ENCODE results near the gene POLDIP2.
"Not testable (repeated sequence)": the region's sequence is repeated elsewhere in the genome, so short reads cannot be mapped to it uniquely, and the experiment has no call there.

POLDIP2 gene

DNA sequence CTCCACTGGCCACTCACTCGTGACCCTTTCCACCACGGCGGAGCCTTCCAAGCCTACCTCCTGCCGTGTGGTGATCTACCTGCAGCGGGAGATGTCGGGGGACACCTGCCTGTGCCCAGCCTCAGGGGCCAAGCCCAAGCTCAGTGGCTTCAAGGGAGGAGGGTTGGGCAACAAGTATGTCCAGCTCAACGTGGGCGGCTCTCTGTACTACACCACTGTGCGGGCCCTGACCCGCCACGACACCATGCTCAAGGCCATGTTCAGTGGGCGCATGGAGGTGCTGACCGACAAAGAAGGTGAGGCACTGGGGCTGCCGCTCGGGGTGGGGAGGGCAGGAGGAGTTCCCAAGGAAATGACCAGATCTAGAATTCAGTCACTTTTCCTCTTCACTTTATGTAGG, 17.9 kb downstream of the POLDIP2 start:
- TF ChIP-seq CTCF (IDR thresholded peaks at IDR 0.05; ENCODE audit: low read length, missing control alignments): no peak
- H3K4me3 ChIP-seq (replicated peaks; ENCODE audit: low read depth, low read length): no peak overlapping the region
- DNase-seq (ENCODE audit: low read depth): no peak

GRCh38 chr17:28338769-28339212, 18.5 kb downstream of the POLDIP2 start:
- not testable (repeated sequence) for H3K4me3 ChIP-seq (replicated peaks; ENCODE audit: low read depth, low read length); DNase-seq (ENCODE audit: low read depth)

DNA sequence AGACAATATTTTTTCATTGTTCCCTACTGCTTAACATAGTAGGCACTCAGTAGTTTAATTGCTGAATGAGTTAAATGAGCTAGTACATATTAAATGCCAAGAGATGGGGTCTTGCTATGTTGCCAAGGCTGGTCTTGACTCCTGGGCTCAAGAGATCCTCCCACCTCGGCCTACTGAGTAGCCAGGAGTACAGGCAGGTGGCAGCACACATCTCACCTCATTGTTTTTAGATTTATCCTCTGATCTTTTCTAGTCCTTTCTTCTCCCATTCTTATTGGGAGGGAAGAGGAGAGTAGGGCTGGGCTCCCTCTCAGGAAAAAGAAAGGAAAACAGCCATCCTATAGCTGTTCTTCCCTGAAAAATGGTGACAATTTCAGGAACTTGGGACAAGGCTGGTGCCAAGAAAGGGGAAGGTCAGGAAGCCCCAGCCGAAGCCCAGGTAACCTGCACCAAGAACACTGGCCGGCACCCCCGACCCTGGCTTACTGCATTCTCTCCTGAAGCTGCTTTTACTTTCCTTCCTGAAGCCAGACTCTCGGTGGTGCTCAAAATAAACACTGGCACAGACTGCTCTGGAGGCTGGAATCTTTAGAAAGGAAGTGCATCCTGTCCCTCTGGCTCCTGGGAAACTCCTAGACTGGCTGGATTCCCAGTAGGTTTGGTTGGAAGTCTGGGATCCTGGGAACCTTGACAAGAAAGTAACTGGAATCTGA, 19.1 kb downstream of the POLDIP2 start:
- no peak for TF ChIP-seq CTCF (IDR thresholded peaks at IDR 0.05; ENCODE audit: low read length, missing control alignments)
- DNase-seq (ENCODE audit: low read depth): peak; percentile 78
- H3K4me3 ChIP-seq (replicated peaks; ENCODE audit: low read depth, low read length): peak overlapping the region; percentile 32

DNA sequence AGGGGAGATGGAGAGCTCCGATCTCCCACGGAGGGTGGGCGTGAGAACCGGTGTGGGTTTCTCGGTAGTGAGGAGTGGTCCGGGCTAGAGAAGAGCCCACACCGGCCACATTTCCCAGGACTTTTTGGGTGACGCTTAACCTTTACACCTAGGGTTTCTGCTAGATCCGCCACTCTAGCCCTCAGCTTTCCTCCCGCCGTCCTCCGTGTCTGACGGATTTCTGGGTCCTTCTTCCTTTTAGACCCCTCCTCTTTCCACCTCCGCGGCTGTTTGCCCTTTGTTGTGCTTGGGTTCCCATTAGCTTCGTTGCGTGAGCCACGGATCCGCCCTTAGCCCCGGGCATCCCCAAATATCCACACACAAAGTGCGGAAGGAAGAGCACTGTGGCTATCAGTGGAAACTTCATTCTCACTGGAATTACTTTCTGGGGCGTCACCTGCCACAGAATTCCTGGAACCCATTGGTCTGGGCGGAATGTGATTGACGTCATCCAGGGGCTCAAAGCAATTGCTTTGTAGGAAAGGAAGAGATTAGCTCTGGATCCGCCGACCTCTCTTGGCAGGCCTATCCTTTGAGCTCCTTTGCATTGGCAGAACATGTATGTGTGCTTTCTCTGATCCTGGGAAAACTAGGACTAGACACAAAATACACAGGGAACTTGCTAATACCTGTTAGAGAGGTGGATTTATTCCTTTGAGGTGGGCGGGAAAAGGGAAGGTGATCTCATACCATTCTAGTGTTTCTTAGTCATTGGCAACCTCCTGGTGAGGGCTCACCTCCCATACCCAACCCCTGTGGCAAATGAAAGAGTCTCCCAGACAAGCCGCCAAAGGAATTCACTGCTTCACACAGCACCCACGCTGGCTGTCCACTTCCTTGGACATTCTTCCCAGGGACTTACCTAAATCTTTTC, 21.1 kb downstream of the POLDIP2 start:
- DNase-seq (ENCODE audit: low read depth): peak; percentile 94
- no peak for TF ChIP-seq CTCF (IDR thresholded peaks at IDR 0.05; ENCODE audit: low read length, missing control alignments)
- peak overlapping the region; percentile 97 for H3K4me3 ChIP-seq (replicated peaks; ENCODE audit: low read depth, low read length)

GRCh38 chr17:28335201-28335958, 21.9 kb downstream of the POLDIP2 start, which contains the start of the genes IFT20 and TNFAIP1:
TSS of gene IFT20 (minus strand) at chr17:28335472. CDS start at chr17:28331985, 3,487 bp downstream.
TSS of gene TNFAIP1 (plus strand) at chr17:28335761. CDS start at chr17:28339522, 3,761 bp downstream.
- H3K4me3 ChIP-seq (replicated peaks; ENCODE audit: low read depth, low read length): peak within 1 kb of the TSS; percentile 97
- peak; percentile 100 for DNase-seq (ENCODE audit: low read depth)
- TF ChIP-seq CTCF (IDR thresholded peaks at IDR 0.05; ENCODE audit: low read length, missing control alignments): no peak

DNA sequence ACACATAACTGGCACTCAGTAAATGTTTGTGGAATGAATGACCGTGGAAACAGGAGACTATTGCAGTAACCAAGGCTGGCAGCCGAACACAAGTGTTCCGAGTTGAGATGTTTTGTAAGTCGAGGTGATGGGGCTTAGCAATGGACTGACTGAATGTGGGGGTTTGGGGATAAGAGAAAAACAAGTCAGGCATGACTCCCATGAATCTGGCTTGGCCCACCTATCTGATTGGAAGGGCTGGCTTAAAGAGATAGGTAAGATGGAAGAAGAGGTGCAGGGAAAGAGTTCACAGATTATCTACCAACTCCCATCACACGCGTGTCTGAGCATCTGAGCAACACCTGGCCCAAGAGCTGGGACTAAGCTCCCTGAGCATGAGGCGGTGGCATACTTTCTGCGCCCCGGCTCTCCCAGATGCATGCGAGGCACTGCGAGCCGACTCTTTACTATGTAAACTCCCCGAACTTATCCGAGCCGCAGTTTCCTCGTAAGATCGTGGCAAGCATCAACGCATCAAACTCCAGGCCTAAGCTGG, 22.6 kb downstream of the POLDIP2 start:
- DNase-seq (ENCODE audit: low read depth): no peak
- H3K4me3 ChIP-seq (replicated peaks; ENCODE audit: low read depth, low read length): peak overlapping the region; percentile 97
- TF ChIP-seq CTCF (IDR thresholded peaks at IDR 0.05; ENCODE audit: low read length, missing control alignments): no peak
